Endothelial cell (in vitro differentiated cells): ENCODE results near the gene TCF19. TPM values are rescaled to one million over a fixed set of nuclear protein-coding genes. Genes with fewer than 3 reads are reported as not detected.
A peak's percentile ranks its signal among the peaks of the same experiment; 100 is the strongest.
"Not testable (repeated sequence)": the region's sequence is repeated elsewhere in the genome, so short reads cannot be mapped to it uniquely, and the experiment has no call there.

ENCODE experiments used
- DNase-seq: peaks from one replicate; pipeline ENCODE4 v3.0.0; 2021; ENCODE audit warnings: low spot score
- H3K27ac Mint-ChIP-seq: one replicate; pipeline ENCODE4 v1.8.0; 2021; ENCODE audit warnings: mixed read lengths, inconsistent platforms; ENCODE audit not compliant: unreplicated experiment
- H3K27me3 Mint-ChIP-seq: one replicate; pipeline ENCODE4 v1.8.0; 2021; ENCODE audit warnings: mild to moderate bottlenecking, moderate library complexity, mixed read lengths, inconsistent platforms; ENCODE audit not compliant: unreplicated experiment
- H3K36me3 Mint-ChIP-seq: one replicate; pipeline ENCODE4 v1.8.0; 2021; ENCODE audit warnings: mild to moderate bottlenecking, low read depth, mixed read lengths, inconsistent platforms; ENCODE audit not compliant: unreplicated experiment
- H3K4me1 Mint-ChIP-seq: one replicate; pipeline ENCODE4 v1.8.0; 2021; ENCODE audit warnings: mild to moderate bottlenecking, mixed read lengths, inconsistent platforms; ENCODE audit not compliant: unreplicated experiment
- H3K4me3 Mint-ChIP-seq: one replicate; pipeline ENCODE4 v1.8.0; 2021; ENCODE audit warnings: mild to moderate bottlenecking, mixed read lengths, inconsistent platforms; ENCODE audit not compliant: unreplicated experiment
- H3K9me3 Mint-ChIP-seq: one replicate; pipeline ENCODE4 v1.8.0; 2021; ENCODE audit warnings: mixed read lengths, inconsistent platforms; ENCODE audit not compliant: unreplicated experiment
- total RNA-seq: library from RNA; stranded (reverse); fragmentation: NEBNext Ultra II Directional; extraction: Animal tissue kit (Norgen Biotek cat#: 25700); gene quantifications from one replicate; pipeline ENCODE4 v1.2.1, GENCODE V29; 2021; ENCODE audit not compliant: unreplicated experiment
- TF ChIP-seq, protein P1 (sequence below): fragments of 200-600 bp; sonication (generic); IDR thresholded peaks from one replicate; pipeline ENCODE4 v1.5.0; 2021; ENCODE audit warnings: antibody characterized with exemption; ENCODE audit not compliant: unreplicated experiment

TCF19 gene
- total RNA-seq, 1 donor from 2014 or later, result 17.2 TPM

DNA sequence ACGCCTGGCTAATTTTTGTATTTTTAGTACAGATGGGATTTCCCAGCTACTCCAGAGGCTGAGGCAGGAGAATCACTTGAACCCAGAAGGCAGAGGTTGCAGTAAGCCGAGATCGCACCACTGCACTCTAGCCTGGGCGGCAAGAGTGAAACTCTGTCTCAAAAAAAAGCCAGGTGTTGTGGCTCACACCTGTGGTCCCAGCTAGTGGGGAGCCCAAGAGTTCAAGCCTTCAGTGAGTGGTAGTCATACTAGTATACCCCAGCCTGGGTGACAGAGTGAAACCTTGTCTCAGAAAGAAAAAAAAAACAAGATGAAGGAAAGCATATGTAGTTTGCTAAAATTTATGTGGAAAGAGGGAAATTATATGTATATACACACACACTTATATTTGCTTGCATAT, 32.1 kb downstream of the TCF19 start:
- H3K27ac Mint-ChIP-seq, result no peak overlapping the region
- no peak overlapping the region for H3K4me3 Mint-ChIP-seq
- no peak for DNase-seq
- H3K36me3 Mint-ChIP-seq, result no peaks in the 10 kb centered on the region
- TF ChIP-seq, protein P1, sequence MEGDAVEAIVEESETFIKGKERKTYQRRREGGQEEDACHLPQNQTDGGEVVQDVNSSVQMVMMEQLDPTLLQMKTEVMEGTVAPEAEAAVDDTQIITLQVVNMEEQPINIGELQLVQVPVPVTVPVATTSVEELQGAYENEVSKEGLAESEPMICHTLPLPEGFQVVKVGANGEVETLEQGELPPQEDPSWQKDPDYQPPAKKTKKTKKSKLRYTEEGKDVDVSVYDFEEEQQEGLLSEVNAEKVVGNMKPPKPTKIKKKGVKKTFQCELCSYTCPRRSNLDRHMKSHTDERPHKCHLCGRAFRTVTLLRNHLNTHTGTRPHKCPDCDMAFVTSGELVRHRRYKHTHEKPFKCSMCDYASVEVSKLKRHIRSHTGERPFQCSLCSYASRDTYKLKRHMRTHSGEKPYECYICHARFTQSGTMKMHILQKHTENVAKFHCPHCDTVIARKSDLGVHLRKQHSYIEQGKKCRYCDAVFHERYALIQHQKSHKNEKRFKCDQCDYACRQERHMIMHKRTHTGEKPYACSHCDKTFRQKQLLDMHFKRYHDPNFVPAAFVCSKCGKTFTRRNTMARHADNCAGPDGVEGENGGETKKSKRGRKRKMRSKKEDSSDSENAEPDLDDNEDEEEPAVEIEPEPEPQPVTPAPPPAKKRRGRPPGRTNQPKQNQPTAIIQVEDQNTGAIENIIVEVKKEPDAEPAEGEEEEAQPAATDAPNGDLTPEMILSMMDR, result no peak
- H3K9me3 Mint-ChIP-seq, result no peaks in the 10 kb centered on the region
- H3K27me3 Mint-ChIP-seq, result no peaks in the 10 kb centered on the region
- H3K4me1 Mint-ChIP-seq, result no peaks in the 10 kb centered on the region

DNA sequence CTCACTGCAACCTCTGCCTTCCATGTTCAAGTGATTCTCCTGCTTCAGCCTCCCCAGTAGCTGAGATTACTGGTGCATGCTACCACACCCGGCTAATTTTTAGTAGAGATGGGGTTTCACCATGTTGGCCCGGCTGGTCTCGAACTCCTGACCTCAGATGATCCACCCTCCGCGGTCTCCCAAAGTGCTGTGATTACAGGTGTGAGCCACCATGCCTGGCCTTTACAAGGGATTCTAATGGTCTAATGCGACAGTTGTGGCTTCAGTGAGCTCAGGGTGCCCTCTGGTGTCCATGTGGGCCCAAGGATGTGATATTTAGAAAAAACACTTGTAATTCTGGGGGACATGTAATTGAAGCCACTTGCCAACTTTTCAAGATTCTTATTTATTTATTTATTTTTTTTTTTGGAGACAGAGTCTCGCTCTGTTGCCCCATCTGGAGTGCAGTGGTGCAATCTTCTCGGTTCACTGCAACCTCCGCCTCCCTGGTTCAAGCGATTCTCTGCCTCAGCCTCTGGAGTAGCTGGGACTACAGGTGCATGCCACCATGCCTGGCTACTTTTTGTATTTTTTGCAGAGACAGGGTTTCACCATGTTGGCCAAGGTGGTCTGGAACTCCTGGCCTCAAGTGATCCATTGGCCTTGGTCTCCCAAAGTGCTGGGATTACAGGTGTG, 34.2 kb downstream of the TCF19 start:
- TF ChIP-seq, protein P1, result peak; percentile 22
- H3K27ac Mint-ChIP-seq, H3K9me3 Mint-ChIP-seq, H3K27me3 Mint-ChIP-seq, H3K4me1 Mint-ChIP-seq, H3K4me3 Mint-ChIP-seq, H3K36me3 Mint-ChIP-seq: not testable (repeated sequence)
- peak; percentile 57 for DNase-seq

DNA sequence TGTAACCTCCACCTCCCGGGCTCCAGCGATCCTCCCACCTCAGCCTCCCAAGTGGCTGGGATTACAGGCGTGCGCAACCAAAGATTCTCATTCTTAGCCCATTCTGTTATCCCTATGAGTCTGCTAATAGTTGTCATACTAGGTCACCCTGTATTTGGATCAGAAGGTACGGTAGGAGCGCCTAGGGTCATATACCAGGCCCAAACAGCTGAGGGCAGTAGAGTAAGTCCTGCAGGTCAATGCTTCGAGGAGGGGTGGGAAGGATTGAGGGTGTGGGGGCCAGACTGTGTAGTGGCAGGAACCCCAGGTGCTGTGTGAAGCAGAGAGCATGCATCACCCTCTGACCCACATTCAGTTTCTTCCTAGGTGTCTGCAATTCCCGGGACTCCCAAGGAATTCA, 34.8 kb downstream of the TCF19 start:
- Mint-ChIP-seq H3K27me3 (peaks cover 4% of the 10 kb centered on the region), H3K4me3 (no peak overlapping the region), H3K36me3 (no peaks in the 10 kb centered on the region), H3K9me3 (no peaks in the 10 kb centered on the region), H3K4me1 (no peaks in the 10 kb centered on the region), H3K27ac (no peak overlapping the region)
- no peak for DNase-seq
- TF ChIP-seq, protein P1, result no peak

DNA sequence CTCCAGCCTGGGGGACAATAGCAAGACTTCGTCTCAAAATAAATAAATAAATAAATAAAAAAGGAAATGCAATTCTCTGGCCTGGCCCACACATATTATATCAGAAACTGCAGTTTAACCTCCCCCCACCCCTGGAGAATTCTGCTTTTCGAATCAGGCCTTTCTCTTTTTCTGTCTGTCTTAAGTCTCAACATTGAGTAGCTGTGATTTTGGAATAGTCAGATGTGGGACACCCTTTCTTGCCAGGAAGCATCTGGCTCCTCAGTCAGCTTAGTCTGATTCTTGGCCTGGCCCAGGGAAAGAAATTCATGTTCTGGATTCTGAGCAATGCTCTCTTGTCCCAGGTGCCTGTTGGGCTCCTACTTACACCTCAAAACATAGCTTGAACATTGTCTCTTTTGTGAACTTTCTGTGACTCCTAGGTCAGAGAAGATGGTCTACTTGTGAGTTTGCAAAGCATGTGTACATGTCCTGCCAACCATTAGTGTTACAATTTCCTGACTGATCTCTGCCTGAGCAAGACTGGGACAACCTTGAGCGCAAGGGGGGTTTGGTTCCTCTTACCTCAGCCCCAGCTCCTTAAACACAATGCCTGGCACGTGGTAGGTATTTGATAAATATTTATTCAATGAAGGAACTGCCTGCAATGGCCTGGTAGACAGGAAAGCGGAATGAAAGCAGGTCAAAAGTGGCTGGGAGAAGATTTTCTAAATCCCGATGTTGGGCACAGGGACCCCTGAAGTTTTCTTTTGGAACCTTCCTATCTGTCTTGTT, 35.9 kb downstream of the TCF19 start:
- DNase-seq, result no peak
- H3K27ac Mint-ChIP-seq, result no peak overlapping the region
- TF ChIP-seq, protein P1, result no peak
- H3K4me1 Mint-ChIP-seq, result no peaks in the 10 kb centered on the region
- H3K4me3 Mint-ChIP-seq, result peak overlapping the region; percentile 56
- H3K9me3 Mint-ChIP-seq, result no peaks in the 10 kb centered on the region
- H3K36me3 Mint-ChIP-seq, result no peaks in the 10 kb centered on the region
- H3K27me3 Mint-ChIP-seq, result peaks cover 4% of the 10 kb centered on the region

DNA sequence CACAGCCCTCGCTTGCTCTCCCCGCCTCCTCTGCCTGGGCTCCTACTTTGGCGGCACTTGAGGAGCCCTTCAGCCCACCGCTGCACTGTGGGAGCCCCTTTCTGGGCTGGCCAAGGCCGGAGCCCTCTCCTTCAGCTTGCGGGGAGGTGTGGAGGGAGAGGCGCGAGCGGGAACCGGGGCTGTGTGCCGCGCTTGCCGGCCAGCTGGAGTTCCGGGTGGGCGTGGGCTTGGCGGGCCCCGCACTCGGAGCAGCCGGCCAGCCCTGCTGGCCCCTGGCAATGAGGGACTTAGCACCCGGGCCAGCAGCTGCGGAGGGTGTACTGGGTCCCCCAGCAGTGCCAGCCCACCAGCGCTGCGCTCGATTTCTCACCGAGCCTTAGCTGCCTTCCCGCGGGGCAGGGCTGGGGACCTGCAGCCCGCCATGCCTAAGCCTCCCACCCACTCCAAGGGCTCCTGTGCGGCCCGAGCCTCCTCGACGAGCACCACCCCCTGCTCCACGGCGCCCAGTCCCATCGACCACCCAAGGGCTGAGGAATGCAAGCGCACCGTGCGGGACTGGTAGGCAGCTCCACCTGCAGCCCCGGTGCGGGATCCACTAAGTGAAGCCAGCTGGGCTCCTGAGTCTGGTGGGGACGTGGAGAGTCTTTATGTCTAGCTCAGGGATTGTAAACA, 37.1 kb downstream of the TCF19 start:
- H3K36me3 Mint-ChIP-seq, H3K27ac Mint-ChIP-seq, H3K27me3 Mint-ChIP-seq, DNase-seq, H3K4me3 Mint-ChIP-seq, H3K4me1 Mint-ChIP-seq, H3K9me3 Mint-ChIP-seq: not testable (repeated sequence)

DNA sequence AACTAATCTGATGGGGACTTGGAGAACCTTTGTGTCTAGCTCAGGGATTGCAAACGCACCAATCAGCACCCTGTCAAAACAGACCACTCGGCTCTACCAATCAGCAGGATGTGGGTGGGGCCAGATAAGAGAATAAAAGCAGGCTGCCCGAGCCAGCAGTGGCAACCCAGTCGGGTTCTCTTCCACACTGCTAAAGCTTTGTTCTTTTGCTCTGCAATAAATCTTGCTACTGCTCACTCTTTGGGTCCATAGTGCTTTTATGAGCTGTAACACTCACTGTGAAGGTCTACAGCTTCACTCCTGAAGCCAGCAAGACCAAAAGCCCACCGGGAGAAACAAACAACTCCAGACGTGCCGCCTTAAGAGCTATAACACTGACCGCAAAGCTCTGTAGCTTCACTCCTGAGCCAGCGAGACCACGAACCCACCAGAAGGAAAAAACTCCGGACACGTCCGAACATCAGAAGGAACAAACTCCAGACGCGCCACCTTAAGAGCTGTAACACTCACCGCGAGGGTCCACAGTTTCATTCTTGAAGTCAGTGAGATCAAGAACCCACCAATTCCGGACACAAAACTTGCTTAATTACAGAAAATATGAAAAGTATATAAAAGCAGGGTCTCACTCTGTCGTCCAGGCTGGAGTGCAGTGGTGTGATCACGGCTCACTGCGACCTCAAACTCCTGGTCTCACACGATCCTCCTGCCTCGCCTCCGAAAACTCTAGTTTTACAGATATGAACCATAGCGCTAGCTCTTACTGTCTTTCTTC, 38.0 kb downstream of the TCF19 start:
- Mint-ChIP-seq H3K4me3 (peak overlapping the region; percentile 85), H3K27ac (peak overlapping the region; percentile 85)
- not testable (repeated sequence) for H3K36me3 Mint-ChIP-seq, H3K4me1 Mint-ChIP-seq, H3K9me3 Mint-ChIP-seq, H3K27me3 Mint-ChIP-seq, DNase-seq
